Trophoblast cell (in vitro differentiated cells and primary cell): Measurements from ENCODE around the gene MAPK14.

ENCODE experiments used
- DNase-seq, 2 donors: peaks; one replicate each; pipeline ENCODE4 v3.0.0-alpha.2; 2016
- H2AFZ ChIP-seq: 2 replicates; pipeline ENCODE4 v1.6.1; 2013; ENCODE audit warnings: low read length, moderate library complexity, mild to moderate bottlenecking; ENCODE audit not compliant: insufficient read depth, poor library complexity
- H2AK5ac ChIP-seq: 2 replicates; pipeline ENCODE4 v1.6.1; 2013; ENCODE audit warnings: mild to moderate bottlenecking, low read length
- H2BK120ac ChIP-seq: 2 replicates; pipeline ENCODE4 v1.6.1; 2013; ENCODE audit warnings: low read length, mild to moderate bottlenecking, moderate library complexity; ENCODE audit not compliant: insufficient read depth, poor library complexity
- H2BK12ac ChIP-seq: 2 replicates; pipeline ENCODE4 v1.6.1; 2013; ENCODE audit warnings: mild to moderate bottlenecking, low read length, moderate library complexity
- H2BK5ac ChIP-seq: 2 replicates; pipeline ENCODE4 v1.6.1; 2013; ENCODE audit warnings: low read length, low read depth, moderate library complexity, mild to moderate bottlenecking; ENCODE audit not compliant: poor library complexity
- H3K14ac ChIP-seq: 2 replicates; pipeline ENCODE4 v1.6.1; 2013; ENCODE audit warnings: mild to moderate bottlenecking, low read length
- H3K18ac ChIP-seq: 2 replicates; pipeline ENCODE4 v1.6.1; 2013; ENCODE audit warnings: mild to moderate bottlenecking, low read length
- H3K23ac ChIP-seq: 2 replicates; pipeline ENCODE4 v1.6.1; 2013; ENCODE audit warnings: low read length
- H3K27ac ChIP-seq: 2 replicates; pipeline ENCODE4 v1.5.1; 2013; ENCODE audit warnings: low read depth, mild to moderate bottlenecking, inconsistent platforms, low read length, moderate library complexity
- H3K27me3 ChIP-seq: 2 replicates; pipeline ENCODE4 v1.6.1; 2013; ENCODE audit warnings: inconsistent platforms, mild to moderate bottlenecking, low read length, moderate library complexity; ENCODE audit not compliant: insufficient read depth
- H3K36me3 ChIP-seq, 2 experiments: 1 replicate in 1 of 2; 2 replicates in 1 of 2; pipeline ENCODE4 v1.6.1; 2013; ENCODE audit warnings: low read length in 2 of 2, mild to moderate bottlenecking in 2 of 2, moderate library complexity in 1 of 2; ENCODE audit not compliant: insufficient read depth in 2 of 2, control insufficient read depth in 1 of 2
- H3K4ac ChIP-seq: 2 replicates; pipeline ENCODE4 v1.6.1; 2013; ENCODE audit warnings: low read depth, mild to moderate bottlenecking, low read length, moderate library complexity
- H3K4me1 ChIP-seq, 2 experiments: 1 replicate in 1 of 2; 2 replicates in 1 of 2; pipeline ENCODE4 v1.6.1; 2013; ENCODE audit warnings: low read length in 2 of 2, mild to moderate bottlenecking in 2 of 2, moderate library complexity in 1 of 2; ENCODE audit not compliant: insufficient read depth in 2 of 2, control insufficient read depth in 1 of 2
- H3K4me2 ChIP-seq: 2 replicates; pipeline ENCODE4 v1.6.1; 2013; ENCODE audit warnings: inconsistent platforms, mild to moderate bottlenecking, low read length, moderate library complexity
- H3K4me3 ChIP-seq: 2 replicates; pipeline ENCODE4 v1.5.1; 2013; ENCODE audit warnings: mild to moderate bottlenecking, low read depth, low read length, inconsistent platforms
- H3K79me1 ChIP-seq: one replicate; pipeline ENCODE4 v1.6.1; 2013; ENCODE audit warnings: low read length
- H3K79me2 ChIP-seq: 2 replicates; pipeline ENCODE4 v1.6.1; 2013; ENCODE audit warnings: low read length, mild to moderate bottlenecking; ENCODE audit not compliant: control insufficient read depth, insufficient read depth, poor library complexity
- H3K9ac ChIP-seq: 2 replicates; pipeline ENCODE4 v1.6.1; 2013; ENCODE audit warnings: mild to moderate bottlenecking, low read length
- H3K9me3 ChIP-seq: 2 replicates; pipeline ENCODE4 v1.6.1; 2013; ENCODE audit warnings: low read depth, mild to moderate bottlenecking, control low read depth, inconsistent platforms, low read length; ENCODE audit not compliant: insufficient read depth
- H4K12ac ChIP-seq: 2 replicates; pipeline ENCODE4 v1.6.1; 2013; ENCODE audit warnings: low read depth, mild to moderate bottlenecking, low read length, moderate library complexity
- H4K8ac ChIP-seq: 2 replicates; pipeline ENCODE4 v1.6.1; 2013; ENCODE audit warnings: low read depth, mild to moderate bottlenecking, low read length, moderate library complexity
- H4K91ac ChIP-seq: one replicate; pipeline ENCODE4 v1.6.1; 2013; ENCODE audit warnings: low read depth, mild to moderate bottlenecking, low read length, moderate library complexity
- WGBS: extraction: QIAGEN DNeasy Blood & Tissue Kit; methylation state at CpG from one replicate; pipeline ENCODE4 v1.1.7; 2013; ENCODE audit warnings: missing lambda C conversion rate; ENCODE audit not compliant: insufficient read length, insufficient coverage; ENCODE audit errors: extremely low coverage; 5-methylcytosine and 5-hydroxymethylcytosine counted together

The MAPK14 gene

GRCh38 chr6:36135053-36135731, 107.6 kb downstream of the MAPK14 start:
- Histone ChIP-seq H3K79me2 (no peaks in the 10 kb centered on the region), H3K4me1 (peaks cover 14 to 16% of the 10 kb centered on the region in 2 experiments), H4K91ac (no peak overlapping the region), H3K4me2 (no peak overlapping the region), H2BK120ac (no peak overlapping the region), H3K18ac (no peak overlapping the region), H4K12ac (no peak overlapping the region), H3K79me1 (peaks cover 5% of the 10 kb centered on the region), H2AK5ac (no peak overlapping the region), H3K27me3 (no peaks in the 10 kb centered on the region), H3K27ac (no peak overlapping the region), H2AFZ (no peak overlapping the region), H3K14ac (no peak overlapping the region), H3K23ac (no peak overlapping the region), H3K9ac (no peak overlapping the region), H3K4me3 (no peak overlapping the region), H3K4ac (no peak overlapping the region), H3K9me3 (peaks cover 5% of the 10 kb centered on the region), H4K8ac (no peak overlapping the region), H3K36me3 (peaks cover 0 to 5% of the 10 kb centered on the region in 2 experiments), H2BK5ac (no peak overlapping the region), H2BK12ac (no peak overlapping the region)
- no CpG with 5 or more reads among the region's 13 CpGs for WGBS
- DNase-seq: no peak

GRCh38 chr6:36136034-36136433, 108.4 kb downstream of the MAPK14 start:
- H3K9me3 ChIP-seq: peaks cover 5% of the 10 kb centered on the region
- peaks cover 10 to 11% of the 10 kb centered on the region in 2 experiments for H3K4me1 ChIP-seq
- H4K91ac ChIP-seq: no peak overlapping the region
- peaks cover under 1% of the 10 kb centered on the region for H3K79me1 ChIP-seq
- DNase-seq: no peak
- H3K27ac ChIP-seq: no peak overlapping the region
- H3K79me2 ChIP-seq: no peaks in the 10 kb centered on the region
- H3K18ac ChIP-seq: no peak overlapping the region
- no peak overlapping the region for H2AFZ ChIP-seq
- no peak overlapping the region for H3K23ac ChIP-seq
- H3K9ac ChIP-seq: no peak overlapping the region
- H3K4ac ChIP-seq: no peak overlapping the region
- no peak overlapping the region for H2AK5ac ChIP-seq
- no peak overlapping the region for H2BK12ac ChIP-seq
- H4K8ac ChIP-seq: no peak overlapping the region
- H4K12ac ChIP-seq: no peak overlapping the region
- H3K4me2 ChIP-seq: no peak overlapping the region
- H3K4me3 ChIP-seq: no peak overlapping the region
- no peak overlapping the region for H2BK120ac ChIP-seq
- no CpG with 5 or more reads among the region's 2 CpGs for WGBS
- peaks cover 0 to 5% of the 10 kb centered on the region in 2 experiments for H3K36me3 ChIP-seq
- no peak overlapping the region for H2BK5ac ChIP-seq
- H3K27me3 ChIP-seq: no peaks in the 10 kb centered on the region
- H3K14ac ChIP-seq: no peak overlapping the region

DNA sequence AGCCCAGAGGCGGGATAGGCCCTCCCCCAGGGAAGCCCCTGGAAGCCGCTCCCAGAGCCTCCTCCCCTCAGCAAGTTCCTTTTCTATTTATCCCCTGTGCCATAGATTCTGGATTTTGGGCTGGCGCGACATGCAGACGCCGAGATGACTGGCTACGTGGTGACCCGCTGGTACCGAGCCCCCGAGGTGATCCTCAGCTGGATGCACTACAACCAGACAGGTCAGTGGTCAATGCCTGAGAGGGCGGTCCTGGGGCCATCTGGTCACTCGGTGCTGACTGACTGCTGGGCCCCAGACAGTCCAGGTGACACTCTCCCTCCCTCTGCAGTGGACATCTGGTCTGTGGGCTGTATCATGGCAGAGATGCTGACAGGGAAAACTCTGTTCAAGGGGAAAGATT, 108.9 kb downstream of the MAPK14 start:
- H2AFZ ChIP-seq: no peak overlapping the region
- H2BK5ac ChIP-seq: no peak overlapping the region
- H3K9me3 ChIP-seq: peaks cover 5% of the 10 kb centered on the region
- no peak overlapping the region for H3K18ac ChIP-seq
- H3K9ac ChIP-seq: no peak overlapping the region
- no peak overlapping the region for H2BK12ac ChIP-seq
- no peak for DNase-seq
- no CpG with 5 or more reads among the region's 12 CpGs for WGBS
- H3K79me2 ChIP-seq: no peaks in the 10 kb centered on the region
- no peak overlapping the region for H4K8ac ChIP-seq
- no peak overlapping the region for H2BK120ac ChIP-seq
- H4K91ac ChIP-seq: no peak overlapping the region
- H2AK5ac ChIP-seq: no peak overlapping the region
- H3K79me1 ChIP-seq: no peaks in the 10 kb centered on the region
- H3K4ac ChIP-seq: no peak overlapping the region
- no peaks in the 10 kb centered on the region for H3K27me3 ChIP-seq
- H4K12ac ChIP-seq: no peak overlapping the region
- peaks cover 0 to 5% of the 10 kb centered on the region in 2 experiments for H3K36me3 ChIP-seq
- peaks cover 5 to 6% of the 10 kb centered on the region in 2 experiments for H3K4me1 ChIP-seq
- no peak overlapping the region for H3K4me3 ChIP-seq
- H3K27ac ChIP-seq: no peak overlapping the region
- no peak overlapping the region for H3K14ac ChIP-seq
- H3K23ac ChIP-seq: no peak overlapping the region
- no peak overlapping the region for H3K4me2 ChIP-seq

DNA sequence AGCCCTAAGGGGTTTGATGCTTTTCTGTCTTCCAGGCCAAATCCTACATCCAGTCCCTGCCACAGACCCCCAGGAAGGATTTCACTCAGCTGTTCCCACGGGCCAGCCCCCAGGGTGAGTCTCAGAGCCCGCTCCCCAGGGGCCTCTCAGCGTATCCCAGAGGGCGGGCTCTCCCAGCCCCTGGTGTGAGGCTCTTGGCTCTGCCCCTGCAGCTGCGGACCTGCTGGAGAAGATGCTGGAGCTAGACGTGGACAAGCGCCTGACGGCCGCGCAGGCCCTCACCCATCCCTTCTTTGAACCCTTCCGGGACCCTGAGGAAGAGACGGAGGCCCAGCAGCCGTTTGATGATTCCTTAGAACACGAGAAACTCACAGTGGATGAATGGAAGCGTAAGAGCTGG, 111.1 kb downstream of the MAPK14 start:
- H2BK12ac ChIP-seq: no peak overlapping the region
- H3K4ac ChIP-seq: no peak overlapping the region
- no peak overlapping the region for H3K14ac ChIP-seq
- H2AK5ac ChIP-seq: no peak overlapping the region
- H2AFZ ChIP-seq: no peak overlapping the region
- H3K9me3 ChIP-seq: peaks cover 5% of the 10 kb centered on the region
- no peaks in the 10 kb centered on the region for H3K79me1 ChIP-seq
- no CpG with 5 or more reads among the region's 15 CpGs for WGBS
- H3K79me2 ChIP-seq: no peaks in the 10 kb centered on the region
- peaks cover 0 to 5% of the 10 kb centered on the region in 2 experiments for H3K36me3 ChIP-seq
- H3K9ac ChIP-seq: no peak overlapping the region
- no peak overlapping the region for H4K12ac ChIP-seq
- no peak overlapping the region for H3K4me2 ChIP-seq
- no peak overlapping the region for H4K8ac ChIP-seq
- H3K27ac ChIP-seq: no peak overlapping the region
- H3K27me3 ChIP-seq: no peaks in the 10 kb centered on the region
- H2BK5ac ChIP-seq: no peak overlapping the region
- no peak overlapping the region for H3K4me3 ChIP-seq
- H3K23ac ChIP-seq: no peak overlapping the region
- no peak for DNase-seq
- H3K4me1 ChIP-seq: no peaks in the 10 kb centered on the region
- no peak overlapping the region for H4K91ac ChIP-seq
- H2BK120ac ChIP-seq: no peak overlapping the region
- H3K18ac ChIP-seq: no peak overlapping the region
